ENCODE measurements around the gene BCL2A1.
"Not testable (repeated sequence)": the region's sequence is repeated elsewhere in the genome, so short reads cannot be mapped to it uniquely, and the experiment has no call there.

BCL2A1 gene

DNA sequence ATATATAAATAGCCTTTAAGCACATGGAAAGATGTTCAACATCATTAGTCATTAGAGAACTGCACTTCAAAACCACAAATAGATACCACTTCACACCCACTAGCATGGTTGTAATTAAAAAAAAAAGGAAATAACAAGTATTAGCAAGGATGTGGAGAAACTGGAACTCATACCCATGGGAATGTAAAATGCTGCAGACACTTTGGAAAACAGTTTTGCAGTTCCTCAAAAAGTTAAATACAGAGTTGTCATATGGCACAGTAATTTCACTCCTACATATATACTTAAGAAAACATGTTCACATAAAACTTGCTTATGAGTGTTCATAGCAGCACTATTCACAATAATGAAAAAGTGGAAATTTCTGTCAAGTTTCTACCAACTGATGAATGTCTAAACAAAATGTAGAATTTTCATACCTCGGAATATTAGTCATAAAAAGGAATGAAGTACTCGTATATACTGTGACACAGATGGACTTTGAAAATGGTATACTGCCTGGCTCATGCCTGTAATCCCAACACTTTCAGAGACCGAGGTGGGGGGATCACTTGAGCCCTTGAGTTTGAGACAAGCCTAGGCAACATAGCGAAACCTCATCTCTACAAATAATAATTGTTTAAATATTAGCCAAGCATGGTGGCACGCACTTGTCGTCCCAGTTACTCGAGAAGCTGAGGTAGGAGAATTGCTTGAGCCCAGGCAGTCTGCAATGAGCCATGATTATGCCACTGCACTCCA, 28.1 kb downstream of the BCL2A1 start:
- H3K9me3 ChIP-seq (ENCODE audit: insufficient read depth, low read depth, low read length), result no peaks in the 10 kb centered on the region
- no peak overlapping the region for H2BK120ac ChIP-seq (ENCODE audit: insufficient read depth, low read length, poor library complexity)
- H2BK5ac ChIP-seq (ENCODE audit: low read depth, low read length, poor library complexity), result no peak overlapping the region
- no peak overlapping the region for H4K8ac ChIP-seq (ENCODE audit: low read depth, low read length)
- H2AK5ac ChIP-seq (ENCODE audit: low read length), result no peak overlapping the region
- WGBS (ENCODE audit: extremely low coverage, insufficient coverage, insufficient read length), result no CpG with 5 or more reads among the region's 7 CpGs
- H3K4me1 ChIP-seq (ENCODE audit: control insufficient read depth in 1 of 2, insufficient read depth in 2 of 2, low read length in 2 of 2), result no peaks in the 10 kb centered on the region
- H3K4ac ChIP-seq (ENCODE audit: low read depth, low read length), result no peak overlapping the region
- H3K18ac ChIP-seq (ENCODE audit: low read length), result no peak overlapping the region
- no peak overlapping the region for H4K91ac ChIP-seq (ENCODE audit: low read depth, low read length)
- peak in 1 of 2 donors; percentile 47 for DNase-seq
- no peak overlapping the region for H2AFZ ChIP-seq (ENCODE audit: insufficient read depth, low read length, poor library complexity)
- H3K4me3 ChIP-seq (ENCODE audit: low read depth, low read length), result no peak overlapping the region
- no peaks in the 10 kb centered on the region for H3K36me3 ChIP-seq (ENCODE audit: control insufficient read depth in 1 of 2, insufficient read depth in 2 of 2, low read length in 2 of 2)
- H3K79me2 ChIP-seq (ENCODE audit: control insufficient read depth, insufficient read depth, low read length, poor library complexity), result no peaks in the 10 kb centered on the region
- no peak overlapping the region for H3K23ac ChIP-seq (ENCODE audit: low read length)
- H4K12ac ChIP-seq (ENCODE audit: low read depth, low read length), result no peak overlapping the region
- no peak overlapping the region for H2BK12ac ChIP-seq (ENCODE audit: low read length)
- H3K14ac ChIP-seq (ENCODE audit: low read length), result no peak overlapping the region
- no peak overlapping the region for H3K9ac ChIP-seq (ENCODE audit: low read length)
- no peaks in the 10 kb centered on the region for H3K27me3 ChIP-seq (ENCODE audit: insufficient read depth, low read length)
- no peak overlapping the region for H3K4me2 ChIP-seq (ENCODE audit: low read length)
- H3K27ac ChIP-seq (ENCODE audit: low read depth, low read length), result no peak overlapping the region
- no peaks in the 10 kb centered on the region for H3K79me1 ChIP-seq (ENCODE audit: low read length)

- Histone ChIP-seq H2BK12ac (ENCODE audit: low read length) (no peak overlapping the region), H3K79me1 (ENCODE audit: low read length) (no peaks in the 10 kb centered on the region)
Measured at GRCh38 chr15:79939399-79939798, 31.6 kb downstream of the BCL2A1 start.

DNA sequence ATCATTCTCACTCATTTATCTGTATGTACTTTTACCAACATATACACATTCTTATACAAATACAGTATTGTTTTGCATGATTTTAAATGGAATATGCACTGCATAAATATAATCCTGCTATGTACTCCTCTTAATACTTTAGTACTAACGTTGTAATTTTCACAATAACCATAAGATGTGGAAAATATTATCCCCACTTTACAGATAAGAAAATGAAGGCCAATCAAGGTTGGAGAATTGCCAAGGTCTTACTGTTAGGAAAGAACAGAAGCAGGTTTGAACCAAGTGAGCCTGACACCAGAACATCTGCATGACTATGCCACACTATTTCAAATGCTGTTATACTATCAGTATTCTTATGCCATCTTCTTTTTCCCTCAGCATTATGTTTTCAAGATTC, 32.9 kb downstream of the BCL2A1 start:
- no peak overlapping the region for H2AK5ac ChIP-seq (ENCODE audit: low read length)
- WGBS (ENCODE audit: extremely low coverage, insufficient coverage, insufficient read length), result no CpG with 5 or more reads among the region's 1 CpG
- no peak overlapping the region for H3K9ac ChIP-seq (ENCODE audit: low read length)
- H3K4ac ChIP-seq (ENCODE audit: low read depth, low read length), result no peak overlapping the region
- H3K4me3 ChIP-seq (ENCODE audit: low read depth, low read length), result no peak overlapping the region
- no peak overlapping the region for H4K91ac ChIP-seq (ENCODE audit: low read depth, low read length)
- H3K23ac ChIP-seq (ENCODE audit: low read length), result no peak overlapping the region
- H4K12ac ChIP-seq (ENCODE audit: low read depth, low read length), result no peak overlapping the region
- H4K8ac ChIP-seq (ENCODE audit: low read depth, low read length), result no peak overlapping the region
- H3K18ac ChIP-seq (ENCODE audit: low read length), result no peak overlapping the region
- H3K27ac ChIP-seq (ENCODE audit: low read depth, low read length), result no peak overlapping the region
- no peak for DNase-seq
- H2BK120ac ChIP-seq (ENCODE audit: insufficient read depth, low read length, poor library complexity), result no peak overlapping the region
- no peak overlapping the region for H3K4me2 ChIP-seq (ENCODE audit: low read length)
- H3K9me3 ChIP-seq (ENCODE audit: insufficient read depth, low read depth, low read length), result no peaks in the 10 kb centered on the region
- H3K79me2 ChIP-seq (ENCODE audit: control insufficient read depth, insufficient read depth, low read length, poor library complexity), result no peaks in the 10 kb centered on the region
- no peaks in the 10 kb centered on the region for H3K4me1 ChIP-seq (ENCODE audit: control insufficient read depth in 1 of 2, insufficient read depth in 2 of 2, low read length in 2 of 2)
- no peak overlapping the region for H2AFZ ChIP-seq (ENCODE audit: insufficient read depth, low read length, poor library complexity)
- H3K27me3 ChIP-seq (ENCODE audit: insufficient read depth, low read length), result no peaks in the 10 kb centered on the region
- H3K79me1 ChIP-seq (ENCODE audit: low read length), result no peaks in the 10 kb centered on the region
- H3K36me3 ChIP-seq (ENCODE audit: control insufficient read depth in 1 of 2, insufficient read depth in 2 of 2, low read length in 2 of 2), result no peaks in the 10 kb centered on the region
- H2BK5ac ChIP-seq (ENCODE audit: low read depth, low read length, poor library complexity), result no peak overlapping the region
- H3K14ac ChIP-seq (ENCODE audit: low read length), result no peak overlapping the region
- H2BK12ac ChIP-seq (ENCODE audit: low read length), result no peak overlapping the region

More at GRCh38 chr15:79939399-79939798, 31.6 kb downstream of the BCL2A1 start:
- no peaks in the 10 kb centered on the region for H3K79me2 ChIP-seq (ENCODE audit: control insufficient read depth, insufficient read depth, low read length, poor library complexity)
- no peak overlapping the region for H3K9ac ChIP-seq (ENCODE audit: low read length)
- no peaks in the 10 kb centered on the region for H3K4me1 ChIP-seq (ENCODE audit: control insufficient read depth in 1 of 2, insufficient read depth in 2 of 2, low read length in 2 of 2)
- no CpG with 5 or more reads among the region's 4 CpGs for WGBS (ENCODE audit: extremely low coverage, insufficient coverage, insufficient read length)
- no peak for DNase-seq
- H3K23ac ChIP-seq (ENCODE audit: low read length), result no peak overlapping the region
- H4K12ac ChIP-seq (ENCODE audit: low read depth, low read length), result no peak overlapping the region
- no peak overlapping the region for H2AFZ ChIP-seq (ENCODE audit: insufficient read depth, low read length, poor library complexity)
- H2BK120ac ChIP-seq (ENCODE audit: insufficient read depth, low read length, poor library complexity), result no peak overlapping the region
- H3K4me3 ChIP-seq (ENCODE audit: low read depth, low read length), result no peak overlapping the region
- no peak overlapping the region for H4K8ac ChIP-seq (ENCODE audit: low read depth, low read length)
- no peak overlapping the region for H2AK5ac ChIP-seq (ENCODE audit: low read length)
- H3K4me2 ChIP-seq (ENCODE audit: low read length), result no peak overlapping the region
- no peak overlapping the region for H4K91ac ChIP-seq (ENCODE audit: low read depth, low read length)
- no peak overlapping the region for H3K4ac ChIP-seq (ENCODE audit: low read depth, low read length)
- no peak overlapping the region for H2BK5ac ChIP-seq (ENCODE audit: low read depth, low read length, poor library complexity)
- no peak overlapping the region for H3K27ac ChIP-seq (ENCODE audit: low read depth, low read length)
- H3K27me3 ChIP-seq (ENCODE audit: insufficient read depth, low read length), result no peaks in the 10 kb centered on the region
- no peaks in the 10 kb centered on the region for H3K36me3 ChIP-seq (ENCODE audit: control insufficient read depth in 1 of 2, insufficient read depth in 2 of 2, low read length in 2 of 2)
- no peak overlapping the region for H3K18ac ChIP-seq (ENCODE audit: low read length)
- no peak overlapping the region for H3K14ac ChIP-seq (ENCODE audit: low read length)
- no peaks in the 10 kb centered on the region for H3K9me3 ChIP-seq (ENCODE audit: insufficient read depth, low read depth, low read length)

DNA sequence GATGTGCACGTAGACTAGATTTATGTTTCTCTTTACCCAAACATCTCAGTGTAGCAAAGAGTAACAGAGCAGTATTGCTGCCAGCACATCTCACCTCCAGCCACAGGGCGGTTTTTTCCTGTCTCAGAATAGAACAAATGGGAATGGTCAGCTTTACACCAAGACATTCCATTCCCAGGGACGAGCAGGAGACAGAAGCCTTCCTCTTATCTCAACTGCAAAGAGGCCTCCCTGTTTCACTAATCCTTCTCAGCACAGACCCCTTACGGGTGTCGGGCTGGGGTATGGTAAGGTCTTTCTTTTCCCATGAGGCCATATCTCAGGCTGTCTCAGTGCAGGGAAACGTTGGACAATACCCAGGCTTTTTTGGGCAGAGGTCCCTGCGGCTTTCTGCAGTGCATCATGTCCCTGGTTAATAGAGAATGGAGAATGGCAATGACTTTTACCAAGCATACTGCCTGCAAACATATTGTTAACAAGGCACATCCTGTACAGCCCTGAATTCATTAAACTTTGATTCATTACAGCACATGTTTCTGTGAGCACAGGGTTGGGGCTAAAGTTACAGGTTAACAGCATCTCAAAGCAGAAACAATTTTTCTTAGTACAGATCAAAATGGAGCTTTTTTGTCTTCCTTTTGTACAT, 35.3 kb downstream of the BCL2A1 start:
- not testable (repeated sequence) for H2AFZ ChIP-seq (ENCODE audit: insufficient read depth, low read length, poor library complexity); H3K4me2 ChIP-seq (ENCODE audit: low read length); H3K79me2 ChIP-seq (ENCODE audit: control insufficient read depth, insufficient read depth, low read length, poor library complexity); H3K4me3 ChIP-seq (ENCODE audit: low read depth, low read length); H3K27ac ChIP-seq (ENCODE audit: low read depth, low read length); H2BK5ac ChIP-seq (ENCODE audit: low read depth, low read length, poor library complexity); H4K12ac ChIP-seq (ENCODE audit: low read depth, low read length); H3K18ac ChIP-seq (ENCODE audit: low read length); H3K23ac ChIP-seq (ENCODE audit: low read length); H2AK5ac ChIP-seq (ENCODE audit: low read length); H4K91ac ChIP-seq (ENCODE audit: low read depth, low read length); H3K27me3 ChIP-seq (ENCODE audit: insufficient read depth, low read length); H3K36me3 ChIP-seq (ENCODE audit: control insufficient read depth in 1 of 2, insufficient read depth in 2 of 2, low read length in 2 of 2); H3K4ac ChIP-seq (ENCODE audit: low read depth, low read length); H3K4me1 ChIP-seq (ENCODE audit: control insufficient read depth in 1 of 2, insufficient read depth in 2 of 2, low read length in 2 of 2); H3K14ac ChIP-seq (ENCODE audit: low read length); H4K8ac ChIP-seq (ENCODE audit: low read depth, low read length); DNase-seq; H2BK120ac ChIP-seq (ENCODE audit: insufficient read depth, low read length, poor library complexity); H3K79me1 ChIP-seq (ENCODE audit: low read length); H2BK12ac ChIP-seq (ENCODE audit: low read length); H3K9ac ChIP-seq (ENCODE audit: low read length); H3K9me3 ChIP-seq (ENCODE audit: insufficient read depth, low read depth, low read length)
- WGBS (ENCODE audit: extremely low coverage, insufficient coverage, insufficient read length), result no CpG with 5 or more reads among the region's 7 CpGs

Measured in trophoblast cell (in vitro differentiated cells and primary cell).